Measurements from ENCODE around the gene DLG5. TPM values are rescaled to one million over a fixed set of nuclear protein-coding genes. Genes with fewer than 3 reads are reported as not detected.

DLG5 gene
- total and polyA plus RNA-seq, 9 of the 15 experiments (the other 6 are each of a cell fraction or from before 2014, with no cell fraction given) = 1.4 to 26.8 (median 11.2) TPM

DNA sequence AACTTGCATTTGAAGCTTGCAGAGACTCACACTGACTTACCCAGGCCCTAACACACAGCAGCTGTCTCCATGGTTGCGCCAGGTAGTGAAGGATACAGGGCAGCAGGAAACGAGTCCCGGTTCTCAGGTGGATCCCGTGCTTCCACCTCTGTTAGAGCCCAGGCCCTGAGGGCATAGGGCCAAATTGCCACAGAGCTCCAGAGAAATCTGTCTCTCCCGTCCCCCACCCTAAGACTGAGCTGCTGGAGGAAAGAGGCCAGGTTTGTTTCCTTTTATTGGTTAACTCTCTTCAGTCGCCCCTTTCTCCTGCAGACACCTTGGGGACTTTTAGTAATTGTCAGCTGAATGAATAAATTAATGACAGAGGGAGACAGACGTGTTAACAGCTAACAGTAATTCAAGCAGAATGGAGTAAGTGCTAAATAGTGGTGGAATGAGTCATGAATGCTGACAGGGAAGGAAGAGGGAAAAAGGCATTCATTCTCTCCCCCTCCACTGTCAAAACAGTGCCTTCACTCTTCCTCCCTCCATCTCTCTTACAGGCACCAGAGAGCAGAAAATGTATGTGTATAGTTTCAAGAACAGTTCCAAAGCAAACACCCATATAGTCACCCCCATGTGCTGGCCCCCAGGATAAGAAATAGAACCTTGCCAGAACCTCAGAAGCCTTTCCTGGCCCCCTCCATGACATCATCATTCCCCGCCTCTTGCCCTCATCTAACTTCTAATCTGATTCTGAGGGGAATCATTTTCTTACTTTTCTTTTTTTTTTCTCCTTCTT is 16.8 kb upstream of the DLG5 start (continued):
- TF ChIP-seq, protein P1, sequence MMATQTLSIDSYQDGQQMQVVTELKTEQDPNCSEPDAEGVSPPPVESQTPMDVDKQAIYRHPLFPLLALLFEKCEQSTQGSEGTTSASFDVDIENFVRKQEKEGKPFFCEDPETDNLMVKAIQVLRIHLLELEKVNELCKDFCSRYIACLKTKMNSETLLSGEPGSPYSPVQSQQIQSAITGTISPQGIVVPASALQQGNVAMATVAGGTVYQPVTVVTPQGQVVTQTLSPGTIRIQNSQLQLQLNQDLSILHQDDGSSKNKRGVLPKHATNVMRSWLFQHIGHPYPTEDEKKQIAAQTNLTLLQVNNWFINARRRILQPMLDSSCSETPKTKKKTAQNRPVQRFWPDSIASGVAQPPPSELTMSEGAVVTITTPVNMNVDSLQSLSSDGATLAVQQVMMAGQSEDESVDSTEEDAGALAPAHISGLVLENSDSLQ (IDR thresholded peaks at IDR 0.05) = peak; percentile 59
- TF ChIP-seq, protein P2, sequence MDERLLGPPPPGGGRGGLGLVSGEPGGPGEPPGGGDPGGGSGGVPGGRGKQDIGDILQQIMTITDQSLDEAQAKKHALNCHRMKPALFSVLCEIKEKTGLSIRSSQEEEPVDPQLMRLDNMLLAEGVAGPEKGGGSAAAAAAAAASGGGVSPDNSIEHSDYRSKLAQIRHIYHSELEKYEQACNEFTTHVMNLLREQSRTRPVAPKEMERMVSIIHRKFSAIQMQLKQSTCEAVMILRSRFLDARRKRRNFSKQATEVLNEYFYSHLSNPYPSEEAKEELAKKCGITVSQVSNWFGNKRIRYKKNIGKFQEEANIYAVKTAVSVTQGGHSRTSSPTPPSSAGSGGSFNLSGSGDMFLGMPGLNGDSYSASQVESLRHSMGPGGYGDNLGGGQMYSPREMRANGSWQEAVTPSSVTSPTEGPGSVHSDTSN (CRISPR knock-in tag; IDR thresholded peaks at IDR 0.05; ENCODE audit: low read depth) = no peak
- TF ChIP-seq, protein P2 (tag; conservative IDR thresholded peaks at IDR 0.05; ENCODE audit: low read depth) = peak; percentile 80
- TF ChIP-seq, protein P3, sequence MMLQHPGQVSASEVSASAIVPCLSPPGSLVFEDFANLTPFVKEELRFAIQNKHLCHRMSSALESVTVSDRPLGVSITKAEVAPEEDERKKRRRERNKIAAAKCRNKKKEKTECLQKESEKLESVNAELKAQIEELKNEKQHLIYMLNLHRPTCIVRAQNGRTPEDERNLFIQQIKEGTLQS (IDR thresholded peaks at IDR 0.05) = peak; percentile 93
- TF ChIP-seq, protein P3 (CRISPR knock-in tag; conservative IDR thresholded peaks at IDR 0.05) = no peak
- TF ChIP-seq DPF2 (IDR thresholded peaks at IDR 0.05) = peak; percentile 63; the same call in 1 of the 2 replicates
- 0 out of 2 replicates have a peak, but pooled peaks have one; percentile 54 for TF ChIP-seq TRIM28 (IDR thresholded peaks at IDR 0.05)
- TF ChIP-seq FOXK2 (conservative IDR thresholded peaks at IDR 0.05 in 1 of 2, IDR thresholded peaks at IDR 0.05 in 1 of 2; ENCODE audit: low read depth in 2 of 2) = peak in 1 of 2 experiments; percentile 22; a peak in 1 of 4 replicates
- TF ChIP-seq, protein P4, sequence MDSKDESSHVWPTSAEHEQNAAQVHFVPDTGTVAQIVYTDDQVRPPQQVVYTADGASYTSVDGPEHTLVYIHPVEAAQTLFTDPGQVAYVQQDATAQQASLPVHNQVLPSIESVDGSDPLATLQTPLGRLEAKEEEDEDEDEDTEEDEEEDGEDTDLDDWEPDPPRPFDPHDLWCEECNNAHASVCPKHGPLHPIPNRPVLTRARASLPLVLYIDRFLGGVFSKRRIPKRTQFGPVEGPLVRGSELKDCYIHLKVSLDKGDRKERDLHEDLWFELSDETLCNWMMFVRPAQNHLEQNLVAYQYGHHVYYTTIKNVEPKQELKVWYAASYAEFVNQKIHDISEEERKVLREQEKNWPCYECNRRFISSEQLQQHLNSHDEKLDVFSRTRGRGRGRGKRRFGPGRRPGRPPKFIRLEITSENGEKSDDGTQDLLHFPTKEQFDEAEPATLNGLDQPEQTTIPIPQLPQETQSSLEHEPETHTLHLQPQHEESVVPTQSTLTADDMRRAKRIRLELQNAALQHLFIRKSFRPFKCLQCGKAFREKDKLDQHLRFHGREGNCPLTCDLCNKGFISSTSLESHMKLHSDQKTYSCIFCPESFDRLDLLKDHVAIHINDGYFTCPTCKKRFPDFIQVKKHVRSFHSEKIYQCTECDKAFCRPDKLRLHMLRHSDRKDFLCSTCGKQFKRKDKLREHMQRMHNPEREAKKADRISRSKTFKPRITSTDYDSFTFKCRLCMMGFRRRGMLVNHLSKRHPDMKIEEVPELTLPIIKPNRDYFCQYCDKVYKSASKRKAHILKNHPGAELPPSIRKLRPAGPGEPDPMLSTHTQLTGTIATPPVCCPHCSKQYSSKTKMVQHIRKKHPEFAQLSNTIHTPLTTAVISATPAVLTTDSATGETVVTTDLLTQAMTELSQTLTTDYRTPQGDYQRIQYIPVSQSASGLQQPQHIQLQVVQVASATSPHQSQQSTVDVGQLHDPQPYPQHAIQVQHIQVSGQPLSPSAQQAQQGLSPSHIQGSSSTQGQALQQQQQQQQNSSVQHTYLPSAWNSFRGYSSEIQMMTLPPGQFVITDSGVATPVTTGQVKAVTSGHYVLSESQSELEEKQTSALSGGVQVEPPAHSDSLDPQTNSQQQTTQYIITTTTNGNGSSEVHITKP (IDR thresholded peaks at IDR 0.05; ENCODE audit: partially characterized antibody) = peak; percentile 55
- TF ChIP-seq, protein P5, sequence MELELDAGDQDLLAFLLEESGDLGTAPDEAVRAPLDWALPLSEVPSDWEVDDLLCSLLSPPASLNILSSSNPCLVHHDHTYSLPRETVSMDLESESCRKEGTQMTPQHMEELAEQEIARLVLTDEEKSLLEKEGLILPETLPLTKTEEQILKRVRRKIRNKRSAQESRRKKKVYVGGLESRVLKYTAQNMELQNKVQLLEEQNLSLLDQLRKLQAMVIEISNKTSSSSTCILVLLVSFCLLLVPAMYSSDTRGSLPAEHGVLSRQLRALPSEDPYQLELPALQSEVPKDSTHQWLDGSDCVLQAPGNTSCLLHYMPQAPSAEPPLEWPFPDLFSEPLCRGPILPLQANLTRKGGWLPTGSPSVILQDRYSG (tag; conservative IDR thresholded peaks at IDR 0.05; ENCODE audit: low read depth) = no peak
- peak; percentile 73; the same call in 1 of the 2 replicates for TF ChIP-seq MTA1 (IDR thresholded peaks at IDR 0.05; ENCODE audit: borderline replicate concordance)
- peak; percentile 78 for TF ChIP-seq FOSL1 (tag; conservative IDR thresholded peaks at IDR 0.05)
- TF ChIP-seq RBBP5 (IDR thresholded peaks at IDR 0.05; ENCODE audit: borderline replicate concordance, insufficient read depth, low read length, poor library complexity, severe bottlenecking) = peak; percentile 30
- no peak for TF ChIP-seq KDM5B (IDR thresholded peaks at IDR 0.05; ENCODE audit: insufficient replicate concordance, low read depth, low read length)
- 0 out of 2 replicates have a peak, but pooled peaks have one; percentile 37 for TF ChIP-seq CREB1 (IDR thresholded peaks at IDR 0.05)
- no peak for TF ChIP-seq CREB1 (CRISPR knock-in tag; IDR thresholded peaks at IDR 0.05)
- TF ChIP-seq FOS (IDR thresholded peaks at IDR 0.05; ENCODE audit: extremely low read depth, insufficient read length) = peak; percentile 21
